WTC11 (cell line): ENCODE data around the gene TMEM94. TPM values are rescaled to one million over a fixed set of nuclear protein-coding genes. Genes with fewer than 3 reads are reported as not detected.

ENCODE experiments used
- ATAC-seq: fragments of 200-7000 bp; cut with Tn5 transposase; 2 replicates; pipeline ENCODE4 v1.10.0; 2021; ENCODE audit warnings: mild to moderate bottlenecking, moderate library complexity
- CTCF ChIA-PET: fragments of 300-600 bp; sonication (Branson Sonifier 250); formaldehyde crosslinking; loops from one replicate; lab custom pipeline; 2021; ENCODE audit warnings: antibody characterized with exemption; lab: Charles Lee
- POLR2A ChIA-PET: fragments of 350-600 bp; sonication (Branson Sonifier 250); formaldehyde crosslinking; loops from one replicate; lab custom pipeline; 2021; ENCODE audit warnings: antibody characterized with exemption; lab: Charles Lee
- DNase-seq: peaks from one replicate; pipeline ENCODE4 v3.0.0; 2021; ENCODE audit warnings: low spot score
- H3K27ac Mint-ChIP-seq: 2 replicates; pipeline ENCODE4 v1.8.0; 2021; ENCODE audit warnings: mixed read lengths
- H3K27me3 Mint-ChIP-seq: 2 replicates; pipeline ENCODE4 v1.8.0; 2021; ENCODE audit warnings: low read depth, mild to moderate bottlenecking, moderate library complexity, mixed read lengths
- H3K36me3 Mint-ChIP-seq: 2 replicates; pipeline ENCODE4 v1.8.0; 2021; ENCODE audit warnings: mixed read lengths
- H3K4me1 Mint-ChIP-seq: 2 replicates; pipeline ENCODE4 v1.8.0; 2022; ENCODE audit warnings: mixed read lengths
- H3K4me3 Mint-ChIP-seq: 2 replicates; pipeline ENCODE4 v1.8.0; 2021; ENCODE audit warnings: mild to moderate bottlenecking, moderate library complexity, mixed read lengths
- H3K9me3 Mint-ChIP-seq: 2 replicates; pipeline ENCODE4 v1.8.0; 2021; ENCODE audit warnings: mixed read lengths
- ATF6 ChIP-seq: sonication (generic); formaldehyde crosslinking; IDR thresholded peaks from 2 replicates; pipeline ENCODE4 v1.8.1; 2023; ENCODE audit warnings: mild to moderate bottlenecking, missing genetic modification reagents
- CTCF ChIP-seq: fragments of 200-600 bp; IDR thresholded peaks from 2 replicates; pipeline ENCODE4 v1.8.0; 2022; ENCODE audit warnings: antibody characterized with exemption
- ELF4 ChIP-seq: sonication (generic); formaldehyde crosslinking; IDR thresholded peaks from 2 replicates; pipeline ENCODE4 v1.8.1; 2022; ENCODE audit warnings: low read depth, mild to moderate bottlenecking, moderate library complexity, missing genetic modification reagents
- ETV6 ChIP-seq: sonication (generic); formaldehyde crosslinking; IDR thresholded peaks from 2 replicates; pipeline ENCODE4 v1.8.1; 2022; ENCODE audit warnings: mild to moderate bottlenecking, missing genetic modification reagents
- FOXJ3 ChIP-seq: sonication (generic); formaldehyde crosslinking; IDR thresholded peaks from 2 replicates; pipeline ENCODE4 v1.9.0; 2021; ENCODE audit warnings: missing genetic modification reagents, mild to moderate bottlenecking, borderline replicate concordance
- FOXP4 ChIP-seq: sonication (generic); formaldehyde crosslinking; IDR thresholded peaks from 2 replicates; pipeline ENCODE4 v1.8.0; 2022; ENCODE audit warnings: mild to moderate bottlenecking, missing genetic modification reagents
- GABPB1 ChIP-seq: sonication (generic); formaldehyde crosslinking; IDR thresholded peaks from 2 replicates; pipeline ENCODE4 v1.8.1; 2023; ENCODE audit warnings: mild to moderate bottlenecking, missing genetic modification reagents
- GRHL2 ChIP-seq: fragments of 250-450 bp; sonication (Bioruptor Pico); IDR thresholded peaks from 2 replicates; pipeline ENCODE4 v1.8.0; 2022; ENCODE audit warnings: mild to moderate bottlenecking, moderate library complexity; ENCODE audit not compliant: insufficient replicate concordance, severe bottlenecking
- JAZF1 ChIP-seq: fragments of 250-450 bp; sonication (Bioruptor Pico); IDR thresholded peaks from 2 replicates; pipeline ENCODE4 v1.9.0; 2021; ENCODE audit warnings: moderate library complexity, mild to moderate bottlenecking, inconsistent platforms
- KAT7 ChIP-seq: sonication (generic); formaldehyde crosslinking; IDR thresholded peaks from 2 replicates; pipeline ENCODE4 v1.8.1; 2023; ENCODE audit warnings: missing genetic modification reagents, mild to moderate bottlenecking, borderline replicate concordance
- MAX ChIP-seq: sonication (generic); formaldehyde crosslinking; IDR thresholded peaks from 2 replicates; pipeline ENCODE4 v1.8.0; 2022; ENCODE audit warnings: mild to moderate bottlenecking, missing genetic modification reagents
- NR1H2 ChIP-seq: sonication (generic); formaldehyde crosslinking; IDR thresholded peaks from 2 replicates; pipeline ENCODE4 v1.9.0; 2021; ENCODE audit warnings: mild to moderate bottlenecking, moderate library complexity, missing genetic modification reagents
- OVOL2 ChIP-seq: fragments of 250-450 bp; sonication (Bioruptor Pico); IDR thresholded peaks from 2 replicates; pipeline ENCODE4 v1.9.0; 2021; ENCODE audit warnings: mild to moderate bottlenecking, borderline replicate concordance
- RELA ChIP-seq: sonication (generic); formaldehyde crosslinking; IDR thresholded peaks from 2 replicates; pipeline ENCODE4 v1.8.1; 2022; ENCODE audit warnings: missing genetic modification reagents, mild to moderate bottlenecking, borderline replicate concordance
- SMAD4 ChIP-seq: sonication (generic); formaldehyde crosslinking; IDR thresholded peaks from 2 replicates; pipeline ENCODE4 v1.8.0; 2022; ENCODE audit warnings: mild to moderate bottlenecking, missing genetic modification reagents
- SP1 ChIP-seq: sonication (generic); formaldehyde crosslinking; conservative IDR thresholded peaks from 2 replicates; pipeline ENCODE4 v1.8.1; 2022; ENCODE audit warnings: missing genetic modification reagents
- TEAD1 ChIP-seq: sonication (generic); formaldehyde crosslinking; IDR thresholded peaks from 2 replicates; pipeline ENCODE4 v1.8.0; 2022; ENCODE audit warnings: mild to moderate bottlenecking, missing genetic modification reagents
- USF1 ChIP-seq: sonication (generic); formaldehyde crosslinking; IDR thresholded peaks from 2 replicates; pipeline ENCODE4 v1.8.0; 2022; ENCODE audit warnings: mild to moderate bottlenecking, missing genetic modification reagents
- ZBTB21 ChIP-seq: sonication (generic); formaldehyde crosslinking; IDR thresholded peaks from 2 replicates; pipeline ENCODE4 v1.8.1; 2023; ENCODE audit warnings: mild to moderate bottlenecking, missing genetic modification reagents, borderline replicate concordance
- ZNF138 ChIP-seq: sonication (generic); formaldehyde crosslinking; conservative IDR thresholded peaks from 2 replicates; pipeline ENCODE4 v1.8.1; 2022; ENCODE audit warnings: mild to moderate bottlenecking, moderate library complexity, missing genetic modification reagents
- ZNF263 ChIP-seq: sonication (generic); formaldehyde crosslinking; IDR thresholded peaks from 2 replicates; pipeline ENCODE4 v1.8.1; 2022; ENCODE audit warnings: low read depth, mild to moderate bottlenecking, moderate library complexity, missing genetic modification reagents
- ZNF396 ChIP-seq: fragments of 250-450 bp; sonication (Bioruptor Pico); IDR thresholded peaks from 2 replicates; pipeline ENCODE4 v1.8.0; 2021; ENCODE audit warnings: mild to moderate bottlenecking, moderate library complexity, borderline replicate concordance
- ZNF512 ChIP-seq: sonication (generic); formaldehyde crosslinking; IDR thresholded peaks from 2 replicates; pipeline ENCODE4 v1.8.1; 2022; ENCODE audit warnings: missing genetic modification reagents, borderline replicate concordance
- total RNA-seq: library from RNA; stranded (reverse); gene quantifications from 3 replicates; pipeline ENCODE4 v1.2.3, GENCODE V29; 2021

The TMEM94 gene
- total RNA-seq, 1 experiment from 2014 or later = 76.9 TPM

GRCh38 chr17:75471207-75471606 lies 14.8 kb downstream of the TMEM94 start:
- no peaks in the 10 kb centered on the region for H3K9me3 Mint-ChIP-seq
- ATAC-seq (no peak), DNase-seq (no peak)
- H3K36me3 Mint-ChIP-seq = no peaks in the 10 kb centered on the region; the same call in 1 of the 2 replicates
- no peak overlapping the region for H3K4me3 Mint-ChIP-seq
- ChIA-PET POLR2A (interaction anchor here (0.6 kb wide), 1 partner anchor 468 kb away, joined by 3 read pairs; no protein-coding TSS in a partner anchor), CTCF (interaction anchor here (0.6 to 1.6 kb wide), 2 partner anchors 182 to 206 kb away, joined by 3 to 6 read pairs; partner anchors contain the start of gene SLC25A19)
- H3K4me1 Mint-ChIP-seq = no peaks in the 10 kb centered on the region
- H3K27me3 Mint-ChIP-seq = no peaks in the 10 kb centered on the region
- H3K27ac Mint-ChIP-seq = no peak overlapping the region
- TF ChIP-seq GRHL2 (CRISPR knock-in tag) (no peak), TEAD1 (CRISPR knock-in tag) (no peak), CTCF (no peak), GABPB1 (CRISPR knock-in tag) (no peak), MAX (CRISPR knock-in tag) (no peak), ATF6 (CRISPR knock-in tag) (no peak), SP1 (CRISPR knock-in tag) (no peak), FOXJ3 (CRISPR knock-in tag) (no peak), SMAD4 (no peak), JAZF1 (CRISPR knock-in tag) (no peak), ZNF512 (CRISPR knock-in tag) (no peak), ETV6 (CRISPR knock-in tag) (no peak), NR1H2 (CRISPR knock-in tag) (no peak), ZBTB21 (CRISPR knock-in tag) (no peak), USF1 (CRISPR knock-in tag) (no peak)

GRCh38 chr17:75472119-75472518 lies 15.7 kb downstream of the TMEM94 start:
- no peak for DNase-seq
- ChIA-PET POLR2A (no interaction called here), CTCF (interaction anchor here (1.6 kb wide), 1 partner anchor 183 kb away, joined by 3 read pairs; the partner anchor contains the start of gene SLC25A19)
- no peak overlapping the region for H3K4me3 Mint-ChIP-seq
- no peaks in the 10 kb centered on the region for H3K4me1 Mint-ChIP-seq
- no peaks in the 10 kb centered on the region for H3K9me3 Mint-ChIP-seq
- H3K27me3 Mint-ChIP-seq = no peaks in the 10 kb centered on the region
- no peak overlapping the region for H3K27ac Mint-ChIP-seq
- H3K36me3 Mint-ChIP-seq = no peaks in the 10 kb centered on the region; the same call in 1 of the 2 replicates
- ATAC-seq = no peak
- no peak for TF ChIP-seq ZNF263 (CRISPR knock-in tag)
- TF ChIP-seq ELF4 (CRISPR knock-in tag) = no peak
- no peak for TF ChIP-seq ATF6 (CRISPR knock-in tag)
- no peak for TF ChIP-seq KAT7 (CRISPR knock-in tag)
- no peak for TF ChIP-seq OVOL2 (CRISPR knock-in tag)
- TF ChIP-seq ZNF512 (CRISPR knock-in tag) = no peak
- no peak for TF ChIP-seq FOXP4 (CRISPR knock-in tag)
- no peak for TF ChIP-seq ZNF396 (CRISPR knock-in tag)
- no peak for TF ChIP-seq ZNF138 (CRISPR knock-in tag)
- no peak for TF ChIP-seq RELA (CRISPR knock-in tag)
